IPS-18a (cell line): Measurements from ENCODE around the gene MT1M.
"Not testable (repeated sequence)": the region's sequence is repeated elsewhere in the genome, so short reads cannot be mapped to it uniquely, and the experiment has no call there.

Source experiments
- H3K27ac ChIP-seq: one replicate; pipeline ENCODE4 v1.5.1; 2013; ENCODE audit warnings: low read length
- H3K27me3 ChIP-seq: one replicate; pipeline ENCODE4 v1.6.1; 2013; ENCODE audit warnings: mild to moderate bottlenecking, low read length; ENCODE audit not compliant: control insufficient read depth, insufficient read depth
- H3K36me3 ChIP-seq: one replicate; pipeline ENCODE4 v1.6.1; 2013; ENCODE audit warnings: low read depth, low read length; ENCODE audit not compliant: control insufficient read depth
- H3K4me1 ChIP-seq: one replicate; pipeline ENCODE4 v1.6.1; 2013; ENCODE audit warnings: low read depth, low read length; ENCODE audit not compliant: control insufficient read depth
- H3K4me3 ChIP-seq: one replicate; pipeline ENCODE4 v1.5.1; 2013; ENCODE audit warnings: low read length
- H3K9ac ChIP-seq: one replicate; pipeline ENCODE4 v1.6.1; 2013; ENCODE audit warnings: mild to moderate bottlenecking, low read length, moderate library complexity
- H3K9me3 ChIP-seq: one replicate; pipeline ENCODE4 v1.6.1; 2013; ENCODE audit warnings: low read depth, low read length; ENCODE audit not compliant: control insufficient read depth

The MT1M gene

DNA sequence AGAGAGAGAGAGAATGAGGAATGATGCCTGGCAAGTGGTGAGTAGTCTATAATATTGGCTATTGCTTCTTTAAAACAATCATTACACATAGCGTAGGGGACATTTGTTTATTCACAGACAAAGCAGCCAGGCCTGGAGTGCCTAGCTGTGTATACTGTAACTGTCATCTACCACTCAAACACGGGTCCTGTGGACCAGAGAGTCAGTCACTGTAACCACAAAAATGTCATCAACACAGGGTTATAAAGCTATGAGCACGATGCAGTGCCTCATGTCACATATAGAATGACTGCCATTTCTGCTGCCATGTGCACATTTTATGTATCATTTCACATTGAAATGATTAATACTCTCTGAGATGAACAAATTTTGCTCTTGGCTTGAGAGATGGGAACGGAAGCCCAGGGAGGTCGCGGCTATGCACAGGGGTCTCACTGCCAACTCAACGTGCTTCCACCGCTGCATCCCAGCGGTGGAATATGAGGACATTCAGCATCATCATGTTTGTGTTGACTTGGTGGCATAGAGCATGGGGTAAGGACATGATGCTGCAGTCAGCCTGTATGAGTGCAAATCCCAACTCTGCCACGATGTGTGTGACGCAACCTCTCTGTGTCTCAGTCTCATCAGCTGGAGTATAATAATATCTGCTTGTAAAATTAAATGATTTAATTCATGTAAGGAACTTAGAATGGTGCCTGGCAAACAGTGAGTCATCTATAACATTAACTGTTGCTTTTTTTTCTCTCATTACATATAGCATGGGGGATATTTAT, 40.5 kb downstream of the MT1M start:
- Histone ChIP-seq H3K27me3 (peaks cover 73% of the 10 kb centered on the region), H3K9me3 (no peaks in the 10 kb centered on the region), H3K27ac (no peak overlapping the region), H3K4me3 (no peak overlapping the region), H3K9ac (no peak overlapping the region), H3K36me3 (no peaks in the 10 kb centered on the region), H3K4me1 (peaks cover 9% of the 10 kb centered on the region)

DNA sequence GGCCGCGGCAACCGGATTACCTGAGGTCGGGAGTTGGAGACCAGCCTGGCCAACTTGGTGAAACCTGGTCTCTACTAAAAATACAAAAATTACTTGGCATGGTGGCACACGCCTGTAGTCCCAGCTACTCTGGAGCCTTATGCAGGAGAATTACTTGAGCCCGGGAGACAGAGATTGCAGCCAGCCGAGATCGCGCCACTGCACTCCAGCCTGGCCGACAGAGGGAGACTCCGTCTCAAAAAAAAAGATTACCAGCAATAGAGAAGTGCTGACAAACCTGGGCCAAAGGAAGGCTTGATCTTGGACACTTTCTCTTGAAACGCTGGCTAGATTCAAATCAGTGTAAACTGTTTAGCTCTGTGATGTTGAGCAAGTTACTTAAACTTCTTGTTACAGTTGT, 41.5 kb downstream of the MT1M start:
- Histone ChIP-seq H3K4me3 (no peak overlapping the region), H3K27me3 (peaks cover 64% of the 10 kb centered on the region), H3K4me1 (peaks cover 9% of the 10 kb centered on the region), H3K36me3 (no peaks in the 10 kb centered on the region), H3K27ac (no peak overlapping the region), H3K9me3 (no peaks in the 10 kb centered on the region), H3K9ac (no peak overlapping the region)

DNA sequence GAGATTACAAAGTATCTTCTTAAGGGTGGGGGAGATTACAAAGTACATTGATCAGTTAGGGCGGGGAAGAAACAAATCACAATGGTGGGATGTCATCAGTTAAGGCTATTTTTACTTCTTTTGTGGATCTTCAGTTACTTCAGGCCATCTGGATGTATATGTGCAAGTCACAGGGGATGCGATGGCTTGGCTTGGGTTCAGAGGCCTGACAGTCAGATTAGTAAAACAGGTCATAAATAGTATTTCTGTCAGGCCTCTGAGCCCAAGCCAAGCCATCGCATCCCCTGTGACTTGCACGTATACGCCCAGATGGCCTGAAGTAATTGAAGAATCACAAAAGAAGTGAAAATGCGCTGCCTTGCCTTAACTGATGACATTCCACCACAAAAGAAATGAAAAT, 42.1 kb downstream of the MT1M start:
- not testable (repeated sequence) for H3K27ac ChIP-seq, H3K36me3 ChIP-seq, H3K4me3 ChIP-seq, H3K9ac ChIP-seq, H3K9me3 ChIP-seq, H3K4me1 ChIP-seq
- H3K27me3 ChIP-seq = peaks cover 57% of the 10 kb centered on the region

DNA sequence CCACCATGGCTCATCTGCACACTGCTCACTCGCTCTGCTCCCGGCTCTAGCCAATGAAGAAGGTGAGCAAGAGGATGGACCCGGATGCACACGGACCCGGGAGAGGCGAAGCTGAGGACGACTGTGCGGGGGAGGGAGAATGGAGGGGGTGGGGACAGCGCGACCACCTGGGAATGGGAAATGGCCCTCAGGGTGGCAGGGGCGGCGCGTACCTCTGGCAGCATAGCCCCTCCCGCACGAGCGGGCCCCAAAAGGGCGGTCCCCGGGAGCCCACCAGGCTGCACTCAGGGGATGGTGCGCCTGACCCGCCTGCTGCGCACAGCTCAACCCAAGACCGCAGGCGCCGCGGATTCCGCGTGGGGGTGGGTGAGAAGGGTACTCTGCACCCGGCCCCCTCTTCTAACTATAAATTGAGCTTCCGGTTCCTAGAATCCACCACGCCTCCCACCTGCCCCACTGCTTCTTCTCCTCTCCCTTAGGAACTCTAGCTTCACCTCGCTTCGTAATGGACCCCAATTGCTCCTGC, 43.3 kb downstream of the MT1M start:
- H3K27me3 ChIP-seq = peaks cover 46% of the 10 kb centered on the region
- peak overlapping the region; percentile 61 for H3K4me3 ChIP-seq
- peak overlapping the region; percentile 41 for H3K9ac ChIP-seq
- no peaks in the 10 kb centered on the region for H3K36me3 ChIP-seq
- no peak overlapping the region for H3K27ac ChIP-seq
- no peaks in the 10 kb centered on the region for H3K9me3 ChIP-seq
- peaks cover 9% of the 10 kb centered on the region for H3K4me1 ChIP-seq

DNA sequence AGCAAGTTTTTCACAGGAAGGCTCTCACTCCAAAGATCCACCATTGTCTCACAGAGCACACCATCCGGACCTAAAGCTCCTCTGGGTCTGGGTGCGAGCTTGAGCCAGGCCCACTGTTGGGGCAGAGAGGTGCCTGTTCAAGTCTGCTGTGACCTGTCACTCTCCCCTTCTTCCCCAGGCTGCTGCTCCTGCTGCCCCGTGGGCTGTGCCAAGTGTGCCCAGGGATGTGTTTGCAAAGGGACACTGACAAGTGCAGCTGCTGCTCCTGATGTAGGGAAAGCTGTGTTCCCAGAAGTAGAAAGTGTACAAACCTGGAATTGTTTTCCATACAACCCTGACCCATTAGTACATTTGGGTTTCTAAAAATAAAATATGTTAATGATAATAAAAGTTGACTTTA, 45.0 kb downstream of the MT1M start:
- no peak overlapping the region for H3K9ac ChIP-seq
- no peak overlapping the region for H3K27ac ChIP-seq
- peaks cover 14% of the 10 kb centered on the region for H3K4me1 ChIP-seq
- H3K9me3 ChIP-seq = no peaks in the 10 kb centered on the region
- H3K36me3 ChIP-seq = no peaks in the 10 kb centered on the region
- H3K27me3 ChIP-seq = peaks cover 50% of the 10 kb centered on the region
- no peak overlapping the region for H3K4me3 ChIP-seq

DNA sequence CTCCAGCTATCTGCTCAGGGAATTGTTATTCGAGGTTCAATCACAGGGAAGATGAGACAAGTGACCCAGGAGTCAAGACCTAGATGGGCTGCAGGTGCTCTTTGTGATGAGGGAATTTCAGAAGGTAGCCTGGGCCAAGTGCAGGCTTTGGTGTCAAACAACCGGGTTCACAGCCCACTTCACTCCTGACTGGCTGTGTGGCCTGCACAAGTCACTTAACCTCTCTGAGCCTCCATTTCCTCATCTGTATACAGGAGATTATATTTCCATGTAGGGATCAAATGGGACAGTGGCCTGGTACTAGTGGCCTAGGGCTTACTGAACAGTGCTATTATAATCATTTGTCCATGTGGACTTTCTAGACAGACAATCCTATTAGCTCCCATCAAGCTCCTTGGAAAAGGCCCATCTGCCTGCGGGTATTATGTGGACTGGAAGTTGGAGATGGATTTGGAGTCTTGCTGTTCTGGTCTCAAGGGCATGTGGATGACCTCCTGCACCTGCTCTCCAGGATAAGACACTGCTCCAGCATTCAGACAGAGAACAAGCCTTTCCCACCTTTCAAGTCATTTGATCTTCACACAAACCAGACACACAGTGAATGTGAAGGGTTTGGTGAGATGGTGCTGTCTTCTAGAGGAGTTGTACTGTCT, 46.7 kb downstream of the MT1M start:
- peaks cover 22% of the 10 kb centered on the region for H3K4me1 ChIP-seq

DNA sequence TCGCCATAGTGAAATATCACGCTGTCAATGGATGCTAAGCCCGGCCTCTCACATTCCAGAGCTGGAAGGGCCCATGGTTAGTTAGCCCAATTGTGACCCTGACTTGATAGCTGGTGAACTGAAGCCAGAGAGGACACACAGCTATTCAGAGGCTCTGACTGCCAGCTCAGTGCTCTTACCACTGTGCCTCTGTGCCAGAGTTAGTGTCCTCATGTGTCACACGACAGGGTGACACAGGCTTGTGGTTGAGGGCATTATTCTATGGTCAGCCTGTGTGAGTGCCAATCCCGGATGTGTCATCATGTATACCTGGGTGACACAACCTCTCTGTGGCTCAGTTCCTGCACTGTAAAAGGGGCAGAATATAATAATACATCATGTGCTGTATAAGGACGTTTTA, 47.4 kb downstream of the MT1M start:
- peaks cover 19% of the 10 kb centered on the region for H3K4me1 ChIP-seq
- H3K36me3 ChIP-seq = no peaks in the 10 kb centered on the region
- no peaks in the 10 kb centered on the region for H3K9me3 ChIP-seq
- no peak overlapping the region for H3K4me3 ChIP-seq
- no peak overlapping the region for H3K9ac ChIP-seq
- H3K27me3 ChIP-seq = peaks cover 48% of the 10 kb centered on the region
- no peak overlapping the region for H3K27ac ChIP-seq

More for the DNA sequence above, 46.7 kb downstream of the MT1M start:
- H3K4me3 ChIP-seq = no peak overlapping the region
- no peaks in the 10 kb centered on the region for H3K9me3 ChIP-seq
- no peak overlapping the region for H3K27ac ChIP-seq
- no peaks in the 10 kb centered on the region for H3K36me3 ChIP-seq
- H3K27me3 ChIP-seq = peaks cover 48% of the 10 kb centered on the region
- H3K9ac ChIP-seq = no peak overlapping the region

DNA sequence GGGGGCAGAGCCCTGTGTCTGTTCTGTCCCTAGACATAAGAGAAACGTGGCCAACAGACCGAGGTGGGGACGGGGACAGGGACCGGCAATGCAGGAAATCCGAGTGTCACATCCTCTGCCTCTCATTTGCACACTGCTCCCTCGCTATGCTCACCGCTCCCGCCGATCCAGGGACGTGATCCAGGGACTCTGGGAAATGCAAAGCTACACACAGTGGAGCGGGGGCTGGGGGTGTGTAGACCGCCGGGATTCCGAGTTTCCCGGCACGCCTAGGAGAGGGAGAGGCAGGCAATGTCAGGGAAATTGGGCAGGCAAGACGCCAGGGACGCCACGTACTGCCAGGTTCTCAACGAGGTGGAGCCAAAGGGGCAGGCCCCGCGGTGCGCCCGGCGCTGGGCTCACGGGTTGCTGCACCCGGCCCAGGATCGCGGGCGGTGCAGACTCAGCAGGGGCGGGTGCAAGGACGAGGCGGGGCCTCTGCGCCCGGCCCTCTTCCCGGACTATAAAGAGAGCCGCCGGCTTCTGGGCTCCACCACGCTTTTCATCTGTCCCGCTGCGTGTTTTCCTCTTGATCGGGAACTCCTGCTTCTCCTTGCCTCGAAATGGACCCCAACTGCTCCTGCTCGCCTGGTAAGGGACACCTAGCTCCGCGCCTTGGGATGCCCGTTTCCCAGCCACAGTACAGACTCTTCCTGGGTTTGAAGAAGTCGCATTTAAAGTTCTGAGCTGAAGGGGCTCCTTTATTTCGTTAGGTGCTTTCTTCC, 49.7 kb downstream of the MT1M start, which contains the start of gene MT1X:
Gene MT1X (plus strand): TSS at position 532 of the 764 bp plus-strand sequence. CDS start 71 bp downstream, at position 603.
- Histone ChIP-seq H3K36me3 (no peaks in the 10 kb centered on the region), H3K4me3 (peak within 1 kb of the TSS; percentile 83), H3K9ac (peak within 1 kb of the TSS; percentile 81), H3K27me3 (peaks cover 32% of the 10 kb centered on the region), H3K27ac (no peak within 1 kb of the TSS), H3K9me3 (no peaks in the 10 kb centered on the region), H3K4me1 (peaks cover 14% of the 10 kb centered on the region)

DNA sequence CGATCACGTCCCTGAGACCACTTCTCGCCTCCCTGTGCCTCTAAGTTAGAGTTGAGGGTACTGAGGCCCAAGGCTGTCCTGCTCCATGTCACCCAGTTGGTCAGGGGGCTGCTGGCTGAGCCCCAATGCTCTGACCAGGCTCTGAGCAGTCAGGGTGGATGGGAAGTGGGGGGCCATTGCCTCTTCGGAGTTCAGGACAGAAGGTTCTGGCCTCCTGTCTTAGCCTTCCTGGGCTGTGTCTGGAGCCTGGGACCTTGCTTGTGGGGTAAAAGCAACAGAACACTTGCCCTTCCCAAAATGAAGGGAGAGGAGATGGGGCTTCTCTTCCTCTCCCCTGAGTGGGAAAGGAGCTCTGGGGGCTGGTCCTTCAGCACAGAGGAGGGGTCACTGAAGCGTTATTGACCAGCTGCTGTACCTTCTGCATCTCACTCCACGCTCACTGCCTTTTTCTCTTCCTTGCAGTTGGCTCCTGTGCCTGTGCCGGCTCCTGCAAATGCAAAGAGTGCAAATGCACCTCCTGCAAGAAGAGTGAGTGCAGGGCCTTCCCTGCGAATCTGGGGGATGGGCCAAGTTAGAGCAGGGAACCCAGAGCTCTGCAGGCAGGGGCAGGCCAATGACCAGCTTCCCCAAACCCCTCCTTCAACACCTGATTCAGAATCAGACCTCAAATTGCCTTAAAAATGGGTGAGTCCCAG, 50.4 kb downstream of the MT1M start:
- H3K9ac ChIP-seq = peak overlapping the region; percentile 81
- H3K27ac ChIP-seq = no peak overlapping the region
- peak overlapping the region; percentile 83 for H3K4me3 ChIP-seq
- H3K4me1 ChIP-seq = peaks cover 14% of the 10 kb centered on the region
- no peaks in the 10 kb centered on the region for H3K36me3 ChIP-seq
- H3K27me3 ChIP-seq = peaks cover 26% of the 10 kb centered on the region
- H3K9me3 ChIP-seq = no peaks in the 10 kb centered on the region
